Measurements from ENCODE around the gene RPP30.

GRCh38 chr10:90927293-90927692 lies 55.5 kb downstream of the RPP30 start:
- TF ChIP-seq EZH2 (IDR thresholded peaks at IDR 0.05; ENCODE audit: insufficient read depth, poor library complexity, severe bottlenecking) (no peak), EZH2phosphoT487 (IDR thresholded peaks at IDR 0.05; ENCODE audit: insufficient read depth, low read depth) (no peak)

Measured in GM23248 (cell line).